Stimulated activated CD8-positive, alpha-beta memory T cell treated with anti-CD3 and anti-CD28 coated beads, Interleukin-12 subunit alpha, Interleukin-12 subunit beta, amount 100 ng/mL, for 1 hour (primary cell): Measurements from ENCODE around the gene TTC4.

Source experiments
- DNase-seq: peaks from one replicate; pipeline ENCODE4 v3.0.0-alpha.2; 2020; ENCODE audit warnings: low read depth

The TTC4 gene

GRCh38 chr1:54715493-54716298 is at the start of gene TTC4:
TSS of gene TTC4 (plus strand) at chr1:54715861. CDS start at chr1:54715909, 48 bp downstream.
- peak; percentile 70 for DNase-seq

GRCh38 chr1:54666333-54666732 is 49.3 kb upstream of the TTC4 start:
- DNase-seq, result no peak

GRCh38 chr1:54667797-54668196 is 47.9 kb upstream of the TTC4 start:
- no peak for DNase-seq

- DNase-seq, result no peak
These were observed 47.1 kb upstream of the TTC4 start for GRCh38 chr1:54668567-54668966.

- DNase-seq, result peak; percentile 47
These were observed 43.6 kb upstream of the TTC4 start for GRCh38 chr1:54671985-54672608.

- no peak for DNase-seq
These were observed 36.7 kb upstream of the TTC4 start for GRCh38 chr1:54678776-54679643.

- DNase-seq, result no peak
These were observed 36.0 kb upstream of the TTC4 start for GRCh38 chr1:54679706-54680105.

GRCh38 chr1:54680387-54680786 is 35.3 kb upstream of the TTC4 start:
- DNase-seq, result no peak

GRCh38 chr1:54681358-54681757 is 34.3 kb upstream of the TTC4 start:
- no peak for DNase-seq

- no peak for DNase-seq
These were observed 32.2 kb upstream of the TTC4 start for GRCh38 chr1:54683453-54683852.

- no peak for DNase-seq
These were observed 30.2 kb upstream of the TTC4 start for GRCh38 chr1:54685335-54685905.

- no peak for DNase-seq
These were observed 29.5 kb upstream of the TTC4 start for GRCh38 chr1:54686155-54686554.

- DNase-seq, result no peak
These were observed 20.9 kb upstream of the TTC4 start for GRCh38 chr1:54694771-54695170.

GRCh38 chr1:54695221-54695620 is 20.4 kb upstream of the TTC4 start:
- DNase-seq, result no peak

- no peak for DNase-seq
These were observed 19.9 kb upstream of the TTC4 start for GRCh38 chr1:54695764-54696163.

- no peak for DNase-seq
These were observed 19.4 kb upstream of the TTC4 start for GRCh38 chr1:54696262-54696661.

GRCh38 chr1:54697896-54698295 is 17.8 kb upstream of the TTC4 start:
- DNase-seq, result no peak

GRCh38 chr1:54698346-54698745 is 17.3 kb upstream of the TTC4 start:
- DNase-seq, result no peak

GRCh38 chr1:54699936-54700525 is 15.6 kb upstream of the TTC4 start:
- DNase-seq, result no peak

GRCh38 chr1:54701066-54701465 is 14.6 kb upstream of the TTC4 start:
- DNase-seq, result no peak

GRCh38 chr1:54701996-54702395 is 13.7 kb upstream of the TTC4 start:
- no peak for DNase-seq

GRCh38 chr1:54703471-54703870 is 12.2 kb upstream of the TTC4 start:
- no peak for DNase-seq
